COLO829 (cell line): ENCODE data around the gene HSD17B13.

Experiments used
- DNase-seq: peaks from one replicate; pipeline ENCODE4 v3.0.0; 2012; ENCODE audit warnings: low spot score

The HSD17B13 gene

GRCh38 chr4:87262886-87263285, 59.8 kb downstream of the HSD17B13 start:
- no peak for DNase-seq

GRCh38 chr4:87260477-87260876, 62.2 kb downstream of the HSD17B13 start:
- no peak for DNase-seq

- DNase-seq = no peak
These were observed 64.0 kb downstream of the HSD17B13 start for GRCh38 chr4:87258677-87259076.

- peak; percentile 42 for DNase-seq
These were observed 65.2 kb downstream of the HSD17B13 start for GRCh38 chr4:87257523-87257922.

- DNase-seq = no peak
These were observed 66.9 kb downstream of the HSD17B13 start for GRCh38 chr4:87255755-87256154.
